ELF-1 (cell line): ENCODE measurements around the gene MSH3.

Source experiments
- DNase-seq: peaks from one replicate; pipeline ENCODE4 v3.0.0-alpha.2; 2016; ENCODE audit warnings: low read depth, low spot score

The MSH3 gene

GRCh38 chr5:80654391-80655230 lies at the start of gene MSH3, which contains the start of gene DHFR:
TSS of gene MSH3 (plus strand) at chr5:80654652. CDS start at chr5:80654728, 76 bp downstream.
TSS of gene DHFR (minus strand) at chr5:80654983. CDS start at chr5:80654489, 494 bp downstream.
- peak; percentile 92 for DNase-seq

- DNase-seq = no peak
Observed at GRCh38 chr5:80607343-80607742, 47.1 kb upstream of the MSH3 start.

GRCh38 chr5:80607832-80608231 lies 46.6 kb upstream of the MSH3 start:
- no peak for DNase-seq

- DNase-seq = no peak
Observed at GRCh38 chr5:80608731-80609130, 45.7 kb upstream of the MSH3 start.

- no peak for DNase-seq
Observed at GRCh38 chr5:80609692-80610091, 44.8 kb upstream of the MSH3 start.

GRCh38 chr5:80615266-80615914 lies 39.1 kb upstream of the MSH3 start:
- DNase-seq = peak; percentile 29

GRCh38 chr5:80618438-80618837 lies 36.0 kb upstream of the MSH3 start:
- DNase-seq = no peak

GRCh38 chr5:80619086-80619485 lies 35.4 kb upstream of the MSH3 start:
- no peak for DNase-seq

GRCh38 chr5:80620211-80620610 lies 34.2 kb upstream of the MSH3 start:
- no peak for DNase-seq

GRCh38 chr5:80622756-80623155 lies 31.7 kb upstream of the MSH3 start:
- no peak for DNase-seq

GRCh38 chr5:80623999-80624398 lies 30.5 kb upstream of the MSH3 start:
- peak; percentile 32 for DNase-seq

- DNase-seq = no peak
Observed at GRCh38 chr5:80625230-80625629, 29.2 kb upstream of the MSH3 start.

GRCh38 chr5:80629281-80629680 lies 25.2 kb upstream of the MSH3 start:
- DNase-seq = no peak

GRCh38 chr5:80631278-80632259 lies 22.9 kb upstream of the MSH3 start:
- DNase-seq = no peak

- no peak for DNase-seq
Observed at GRCh38 chr5:80632700-80633099, 21.8 kb upstream of the MSH3 start.

- DNase-seq = no peak
Observed at GRCh38 chr5:80634193-80634592, 20.3 kb upstream of the MSH3 start.

GRCh38 chr5:80641353-80641752 lies 13.1 kb upstream of the MSH3 start:
- no peak for DNase-seq

GRCh38 chr5:80644900-80645299 lies 9.6 kb upstream of the MSH3 start:
- DNase-seq = no peak

- no peak for DNase-seq
Observed at GRCh38 chr5:80646926-80647325, 7.5 kb upstream of the MSH3 start.

GRCh38 chr5:80653502-80653901 lies 950 bp upstream of the MSH3 start:
- DNase-seq = no peak

- DNase-seq = peak; percentile 67
Observed at GRCh38 chr5:80654054-80654390, 430 bp upstream of the MSH3 start.

GRCh38 chr5:80655231-80655774 lies 851 bp downstream of the MSH3 start:
- no peak for DNase-seq
